Transverse colon (tissue), 3 donors: ENCODE measurements around the gene ZNF624.

Experiments
- EP300 ChIP-seq: sonication (generic); formaldehyde crosslinking; IDR thresholded peaks from one replicate; pipeline ENCODE4 v1.6.1; 2017; ENCODE audit warnings: antibody characterized with exemption, low read depth
- POLR2A ChIP-seq: fragments of 450-650 bp; IDR thresholded peaks from one replicate; pipeline ENCODE4 v1.6.1; 2016; ENCODE audit warnings: antibody characterized with exemption, mild to moderate bottlenecking, moderate library complexity
- TF ChIP-seq, protein P1 (sequence below), 5 experiments: fragments of 200-600 bp in 3 of 5; fragments of 450-650 bp in 2 of 5; sonication (generic) in 3 of 5; IDR thresholded peaks; 1 replicate in 2 of 5; 2 replicates in 3 of 5; pipeline ENCODE4 v1.5.1; 2016 to 2017; ENCODE audit warnings: antibody characterized with exemption in 5 of 5, inconsistent platforms in 3 of 5, mild to moderate bottlenecking in 2 of 5, moderate library complexity in 1 of 5

DNA sequence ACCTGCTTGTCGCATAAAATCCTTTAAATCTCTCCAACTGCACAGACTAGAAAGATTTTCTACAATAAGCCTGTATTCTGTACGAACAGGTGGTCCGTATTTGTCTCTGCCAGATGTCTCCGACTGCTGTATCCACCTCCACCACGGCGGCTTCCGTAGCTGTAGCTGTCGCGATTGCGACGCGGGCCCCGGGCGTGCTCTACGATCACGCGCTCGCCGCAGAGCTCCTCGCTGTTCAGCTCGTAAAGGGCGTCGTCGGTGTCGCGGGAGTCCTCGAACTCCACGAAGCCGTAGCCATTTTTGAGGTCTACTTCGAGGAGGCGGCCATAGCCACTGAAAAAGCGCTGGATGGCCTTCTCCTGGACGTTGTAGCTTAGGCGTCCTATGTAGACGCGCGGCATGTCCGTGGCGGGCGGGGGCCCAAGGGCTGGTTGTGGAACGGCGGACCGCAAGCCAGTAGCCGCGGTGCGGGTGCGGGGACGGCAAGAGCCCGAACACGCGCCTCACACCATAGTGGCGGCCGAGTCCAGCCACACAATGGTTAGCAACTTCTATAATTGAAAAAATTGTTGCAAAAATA is 36.1 kb downstream of the ZNF624 start:
- TF ChIP-seq POLR2A (no peak), EP300 (no peak)
- TF ChIP-seq, protein P1, sequence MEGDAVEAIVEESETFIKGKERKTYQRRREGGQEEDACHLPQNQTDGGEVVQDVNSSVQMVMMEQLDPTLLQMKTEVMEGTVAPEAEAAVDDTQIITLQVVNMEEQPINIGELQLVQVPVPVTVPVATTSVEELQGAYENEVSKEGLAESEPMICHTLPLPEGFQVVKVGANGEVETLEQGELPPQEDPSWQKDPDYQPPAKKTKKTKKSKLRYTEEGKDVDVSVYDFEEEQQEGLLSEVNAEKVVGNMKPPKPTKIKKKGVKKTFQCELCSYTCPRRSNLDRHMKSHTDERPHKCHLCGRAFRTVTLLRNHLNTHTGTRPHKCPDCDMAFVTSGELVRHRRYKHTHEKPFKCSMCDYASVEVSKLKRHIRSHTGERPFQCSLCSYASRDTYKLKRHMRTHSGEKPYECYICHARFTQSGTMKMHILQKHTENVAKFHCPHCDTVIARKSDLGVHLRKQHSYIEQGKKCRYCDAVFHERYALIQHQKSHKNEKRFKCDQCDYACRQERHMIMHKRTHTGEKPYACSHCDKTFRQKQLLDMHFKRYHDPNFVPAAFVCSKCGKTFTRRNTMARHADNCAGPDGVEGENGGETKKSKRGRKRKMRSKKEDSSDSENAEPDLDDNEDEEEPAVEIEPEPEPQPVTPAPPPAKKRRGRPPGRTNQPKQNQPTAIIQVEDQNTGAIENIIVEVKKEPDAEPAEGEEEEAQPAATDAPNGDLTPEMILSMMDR (IDR thresholded peaks at IDR 0.05) = no peak
